NT2/D1 (cell line): ENCODE measurements around the gene NABP1.

Experiments used
- SUZ12 ChIP-seq: IDR thresholded peaks from 2 replicates; pipeline ENCODE4 v1.6.1; 2011; ENCODE audit not compliant: insufficient read length, insufficient read depth; ENCODE audit errors: extremely low read depth
- YY1 ChIP-seq: IDR thresholded peaks from 2 replicates; pipeline ENCODE4 v1.6.1; 2011; ENCODE audit not compliant: insufficient read length, insufficient read depth

DNA sequence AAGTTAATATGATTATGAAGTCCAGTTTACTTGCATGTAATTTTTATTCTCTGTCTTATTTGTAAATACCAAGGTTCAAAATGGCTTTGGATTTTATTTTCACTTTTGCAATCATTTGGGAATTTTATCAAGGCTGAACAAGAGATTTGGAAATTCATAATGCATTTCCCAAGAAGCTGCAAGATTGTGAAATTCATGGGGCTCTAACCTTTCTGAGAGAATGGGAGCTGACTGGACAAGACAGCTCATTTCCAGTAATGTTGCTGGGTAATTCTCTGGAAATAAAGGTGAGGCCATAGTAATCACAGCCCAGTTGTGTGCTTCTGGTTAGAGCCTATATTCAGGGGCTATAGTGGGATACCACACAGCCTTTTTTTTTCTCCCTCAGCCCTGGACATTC lies 21.5 kb upstream of the NABP1 start:
- no peak for TF ChIP-seq YY1
- no peak for TF ChIP-seq SUZ12
